ENCODE results near the gene RYR3.
"Not testable (repeated sequence)": the region's sequence is repeated elsewhere in the genome, so short reads cannot be mapped to it uniquely, and the experiment has no call there.

Gene RYR3

DNA sequence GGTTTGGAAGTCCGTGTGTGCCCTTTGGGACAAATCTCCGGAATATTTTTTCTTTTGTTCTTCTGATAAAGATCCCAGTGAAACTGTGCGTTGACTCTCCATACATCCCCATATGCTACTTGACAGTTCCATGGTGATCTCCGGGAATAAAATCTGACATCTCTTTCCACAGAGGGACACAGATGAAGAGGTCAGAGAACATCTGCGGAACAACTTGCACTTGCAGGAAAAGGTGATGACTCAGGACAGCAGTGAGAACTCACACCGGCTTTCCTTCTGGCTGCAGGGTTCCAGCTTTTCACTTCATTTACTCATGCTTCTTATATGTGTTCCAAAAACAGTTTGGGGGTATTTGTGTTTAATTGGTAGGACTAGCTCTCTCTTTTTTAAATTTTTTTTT, 500.0 kb downstream of the RYR3 start:
- Histone ChIP-seq H2AFZ (ENCODE audit: low read length) (no peak overlapping the region), H3K9ac (ENCODE audit: low read length) (no peak overlapping the region), H3F3A (ENCODE audit: insufficient read depth, low read length) (no peaks in the 10 kb centered on the region), H3K79me2 (ENCODE audit: low read length) (no peaks in the 10 kb centered on the region), H3K9me3 (replicated peaks; ENCODE audit: insufficient read depth, low read length) (no peaks in the 10 kb centered on the region), H3K9me2 (replicated peaks; ENCODE audit: insufficient read depth, low read length) (no peaks in the 10 kb centered on the region), H3K4me2 (ENCODE audit: low read depth, low read length) (no peak overlapping the region), H3K4me1 (ENCODE audit: low read length) (no peaks in the 10 kb centered on the region), H3K36me3 (replicated peaks; ENCODE audit: insufficient read depth, low read length) (no peaks in the 10 kb centered on the region), H3K27ac (ENCODE audit: low read length) (no peak overlapping the region), H4K20me1 (ENCODE audit: insufficient read depth, low read length) (no peaks in the 10 kb centered on the region), H3K4me3 (ENCODE audit: low read length) (no peak overlapping the region), H3K27me3 (replicated peaks; ENCODE audit: insufficient read depth, low read length) (no peaks in the 10 kb centered on the region)
- TF ChIP-seq CTCF (IDR thresholded peaks at IDR 0.05; ENCODE audit: low read length) = no peak
- no peak for TF ChIP-seq EZH2phosphoT487 (IDR thresholded peaks at IDR 0.05; ENCODE audit: low read length)
- TF ChIP-seq EZH2 (optimal IDR thresholded peaks at IDR 0.05; ENCODE audit: low read depth, low read length) = no peak
- no peak for DNase-seq

- Histone ChIP-seq H3K4me1 (ENCODE audit: low read length) (no peaks in the 10 kb centered on the region), H2AFZ (ENCODE audit: low read length) (no peak overlapping the region), H4K20me1 (ENCODE audit: insufficient read depth, low read length) (no peaks in the 10 kb centered on the region), H3K9me3 (replicated peaks; ENCODE audit: insufficient read depth, low read length) (no peaks in the 10 kb centered on the region), H3F3A (ENCODE audit: insufficient read depth, low read length) (no peaks in the 10 kb centered on the region), H3K79me2 (ENCODE audit: low read length) (no peaks in the 10 kb centered on the region), H3K4me2 (ENCODE audit: low read depth, low read length) (no peak overlapping the region), H3K36me3 (replicated peaks; ENCODE audit: insufficient read depth, low read length) (no peaks in the 10 kb centered on the region), H3K9ac (ENCODE audit: low read length) (no peak overlapping the region), H3K27me3 (replicated peaks; ENCODE audit: insufficient read depth, low read length) (no peaks in the 10 kb centered on the region), H3K27ac (ENCODE audit: low read length) (no peak overlapping the region), H3K4me3 (ENCODE audit: low read length) (no peak overlapping the region), H3K9me2 (replicated peaks; ENCODE audit: insufficient read depth, low read length) (no peaks in the 10 kb centered on the region)
- TF ChIP-seq EZH2 (optimal IDR thresholded peaks at IDR 0.05; ENCODE audit: low read depth, low read length) (no peak), CTCF (IDR thresholded peaks at IDR 0.05; ENCODE audit: low read length) (no peak), EZH2phosphoT487 (IDR thresholded peaks at IDR 0.05; ENCODE audit: low read length) (no peak)
- no peak for DNase-seq
Measured at GRCh38 chr15:33813891-33814290, 503.1 kb downstream of the RYR3 start.

GRCh38 chr15:33819499-33819898, 508.7 kb downstream of the RYR3 start:
- not testable (repeated sequence) for H3K4me2 ChIP-seq (ENCODE audit: low read depth, low read length); H3K9me2 ChIP-seq (replicated peaks; ENCODE audit: insufficient read depth, low read length); DNase-seq; H3K36me3 ChIP-seq (replicated peaks; ENCODE audit: insufficient read depth, low read length); H3K27ac ChIP-seq (ENCODE audit: low read length); H2AFZ ChIP-seq (ENCODE audit: low read length); H3K27me3 ChIP-seq (replicated peaks; ENCODE audit: insufficient read depth, low read length); H3K4me3 ChIP-seq (ENCODE audit: low read length); H3K4me1 ChIP-seq (ENCODE audit: low read length); H3K9ac ChIP-seq (ENCODE audit: low read length); H4K20me1 ChIP-seq (ENCODE audit: insufficient read depth, low read length); H3K9me3 ChIP-seq (replicated peaks; ENCODE audit: insufficient read depth, low read length); H3F3A ChIP-seq (ENCODE audit: insufficient read depth, low read length); H3K79me2 ChIP-seq (ENCODE audit: low read length)

- Histone ChIP-seq H4K20me1 (ENCODE audit: insufficient read depth, low read length) (no peaks in the 10 kb centered on the region), H3K4me3 (ENCODE audit: low read length) (no peak overlapping the region), H3K27me3 (replicated peaks; ENCODE audit: insufficient read depth, low read length) (no peaks in the 10 kb centered on the region), H3K36me3 (replicated peaks; ENCODE audit: insufficient read depth, low read length) (no peaks in the 10 kb centered on the region), H3K79me2 (ENCODE audit: low read length) (no peaks in the 10 kb centered on the region), H3K4me2 (ENCODE audit: low read depth, low read length) (no peak overlapping the region), H3K9me2 (replicated peaks; ENCODE audit: insufficient read depth, low read length) (no peaks in the 10 kb centered on the region), H3K4me1 (ENCODE audit: low read length) (no peaks in the 10 kb centered on the region), H2AFZ (ENCODE audit: low read length) (no peak overlapping the region), H3K9ac (ENCODE audit: low read length) (no peak overlapping the region), H3F3A (ENCODE audit: insufficient read depth, low read length) (no peaks in the 10 kb centered on the region), H3K27ac (ENCODE audit: low read length) (no peak overlapping the region), H3K9me3 (replicated peaks; ENCODE audit: insufficient read depth, low read length) (no peaks in the 10 kb centered on the region)
- no peak for DNase-seq
- TF ChIP-seq EZH2phosphoT487 (IDR thresholded peaks at IDR 0.05; ENCODE audit: low read length) (no peak), EZH2 (optimal IDR thresholded peaks at IDR 0.05; ENCODE audit: low read depth, low read length) (no peak), CTCF (IDR thresholded peaks at IDR 0.05; ENCODE audit: low read length) (no peak)
Measured at GRCh38 chr15:33822479-33822878, 511.7 kb downstream of the RYR3 start.
